ENCODE results near the gene MGARP. TPM values are rescaled to one million over a fixed set of nuclear protein-coding genes. Genes with fewer than 3 reads are reported as not detected.

Gene MGARP
- total RNA-seq, 2 donors from 2014 or later, result 0.53 to 1.3 TPM

DNA sequence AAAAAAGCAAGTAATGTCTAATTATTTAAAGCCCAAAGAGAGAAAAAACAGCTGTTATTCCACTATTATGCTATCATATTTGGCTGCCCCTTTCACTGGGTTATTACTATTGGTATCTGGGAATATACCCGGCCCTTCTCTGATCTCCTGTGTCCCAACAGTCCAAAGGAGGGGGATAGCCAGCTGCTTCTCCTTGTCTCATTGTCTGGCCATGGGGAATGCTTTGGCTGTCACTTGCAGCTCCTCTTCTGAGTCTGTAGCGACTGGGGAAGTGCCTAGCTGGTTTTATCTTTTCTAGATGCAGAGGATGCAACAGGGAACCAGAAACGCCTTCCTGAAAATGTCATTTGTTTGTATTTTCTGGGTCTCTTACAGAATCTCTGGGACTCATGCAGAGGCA is 33.9 kb downstream of the MGARP start:
- Mint-ChIP-seq H3K4me3 (no peak overlapping the region), H3K27me3 (ENCODE audit: insufficient read depth) (no peaks in the 10 kb centered on the region), H3K27ac (no peak overlapping the region), H3K4me1 (peaks cover 6% of the 10 kb centered on the region), H3K36me3 (ENCODE audit: low read depth) (no peaks in the 10 kb centered on the region), H3K9me3 (no peaks in the 10 kb centered on the region)
- TF ChIP-seq, protein P1, sequence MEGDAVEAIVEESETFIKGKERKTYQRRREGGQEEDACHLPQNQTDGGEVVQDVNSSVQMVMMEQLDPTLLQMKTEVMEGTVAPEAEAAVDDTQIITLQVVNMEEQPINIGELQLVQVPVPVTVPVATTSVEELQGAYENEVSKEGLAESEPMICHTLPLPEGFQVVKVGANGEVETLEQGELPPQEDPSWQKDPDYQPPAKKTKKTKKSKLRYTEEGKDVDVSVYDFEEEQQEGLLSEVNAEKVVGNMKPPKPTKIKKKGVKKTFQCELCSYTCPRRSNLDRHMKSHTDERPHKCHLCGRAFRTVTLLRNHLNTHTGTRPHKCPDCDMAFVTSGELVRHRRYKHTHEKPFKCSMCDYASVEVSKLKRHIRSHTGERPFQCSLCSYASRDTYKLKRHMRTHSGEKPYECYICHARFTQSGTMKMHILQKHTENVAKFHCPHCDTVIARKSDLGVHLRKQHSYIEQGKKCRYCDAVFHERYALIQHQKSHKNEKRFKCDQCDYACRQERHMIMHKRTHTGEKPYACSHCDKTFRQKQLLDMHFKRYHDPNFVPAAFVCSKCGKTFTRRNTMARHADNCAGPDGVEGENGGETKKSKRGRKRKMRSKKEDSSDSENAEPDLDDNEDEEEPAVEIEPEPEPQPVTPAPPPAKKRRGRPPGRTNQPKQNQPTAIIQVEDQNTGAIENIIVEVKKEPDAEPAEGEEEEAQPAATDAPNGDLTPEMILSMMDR (conservative IDR thresholded peaks at IDR 0.05), result no peak
- 77 to 84% methylated on average over 2 to 3 of the region's 3 CpGs for WGBS, 2 experiments (ENCODE audit: insufficient coverage in 1 of 2, insufficient read length in 1 of 2)
- no peak overlapping the region for H3K4me3 ChIP-seq (ENCODE audit: low read length)
- DNase-seq, result no peak
- no peak overlapping the region for H3K27ac ChIP-seq (ENCODE audit: low read depth, low read length)
- H3K9ac ChIP-seq (ENCODE audit: extremely low read depth, low read length, poor library complexity, severe bottlenecking), result no peak overlapping the region
- H3K36me3 ChIP-seq (ENCODE audit: control insufficient read depth, insufficient read depth, low read length), result no peaks in the 10 kb centered on the region
- no peaks in the 10 kb centered on the region for H3K9me3 ChIP-seq (ENCODE audit: control insufficient read depth, low read length)
- H3K27me3 ChIP-seq (ENCODE audit: control insufficient read depth, insufficient read depth, low read length, poor library complexity, severe bottlenecking), result no peaks in the 10 kb centered on the region
- H3K4me1 ChIP-seq (ENCODE audit: control insufficient read depth, insufficient read depth, low read length), result no peaks in the 10 kb centered on the region

DNA sequence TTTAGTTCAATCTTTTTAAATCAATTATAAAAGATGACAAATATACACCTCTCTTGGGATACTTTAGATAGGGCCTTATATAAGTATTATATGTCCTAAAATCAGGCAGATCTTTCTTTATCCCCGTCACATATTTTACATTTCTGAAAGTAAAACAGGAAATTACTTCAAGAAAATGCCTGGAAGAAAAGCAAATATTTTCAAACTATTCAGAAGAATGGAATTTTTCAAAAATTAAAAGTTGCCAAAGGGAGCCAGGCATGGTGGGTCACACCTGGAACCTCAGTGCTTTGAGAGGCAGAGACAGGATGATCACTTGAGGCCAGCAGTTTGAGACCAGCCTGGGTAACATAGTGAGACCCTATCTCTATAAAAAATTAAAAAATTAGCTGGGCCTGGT is 34.4 kb downstream of the MGARP start:
- whole genome bisulfite sequencing, 2 experiments (ENCODE audit: insufficient coverage in 1 of 2, insufficient read length in 1 of 2), result 89 to 100% methylated on average over 1 of the region's 1 CpG
- H3K4me1 ChIP-seq (ENCODE audit: control insufficient read depth, insufficient read depth, low read length), result no peaks in the 10 kb centered on the region
- H3K9me3 ChIP-seq (ENCODE audit: control insufficient read depth, low read length), result no peaks in the 10 kb centered on the region
- DNase-seq, result no peak
- Mint-ChIP-seq H3K4me1 (peaks cover 10% of the 10 kb centered on the region), H3K4me3 (no peak overlapping the region), H3K27ac (no peak overlapping the region), H3K9me3 (no peaks in the 10 kb centered on the region), H3K27me3 (ENCODE audit: insufficient read depth) (no peaks in the 10 kb centered on the region), H3K36me3 (ENCODE audit: low read depth) (no peaks in the 10 kb centered on the region)
- no peaks in the 10 kb centered on the region for H3K27me3 ChIP-seq (ENCODE audit: control insufficient read depth, insufficient read depth, low read length, poor library complexity, severe bottlenecking)
- no peak overlapping the region for H3K4me3 ChIP-seq (ENCODE audit: low read length)
- no peak overlapping the region for H3K27ac ChIP-seq (ENCODE audit: low read depth, low read length)
- H3K36me3 ChIP-seq (ENCODE audit: control insufficient read depth, insufficient read depth, low read length), result no peaks in the 10 kb centered on the region
- TF ChIP-seq, protein P1 (conservative IDR thresholded peaks at IDR 0.05), result no peak
- H3K9ac ChIP-seq (ENCODE audit: extremely low read depth, low read length, poor library complexity, severe bottlenecking), result no peak overlapping the region

DNA sequence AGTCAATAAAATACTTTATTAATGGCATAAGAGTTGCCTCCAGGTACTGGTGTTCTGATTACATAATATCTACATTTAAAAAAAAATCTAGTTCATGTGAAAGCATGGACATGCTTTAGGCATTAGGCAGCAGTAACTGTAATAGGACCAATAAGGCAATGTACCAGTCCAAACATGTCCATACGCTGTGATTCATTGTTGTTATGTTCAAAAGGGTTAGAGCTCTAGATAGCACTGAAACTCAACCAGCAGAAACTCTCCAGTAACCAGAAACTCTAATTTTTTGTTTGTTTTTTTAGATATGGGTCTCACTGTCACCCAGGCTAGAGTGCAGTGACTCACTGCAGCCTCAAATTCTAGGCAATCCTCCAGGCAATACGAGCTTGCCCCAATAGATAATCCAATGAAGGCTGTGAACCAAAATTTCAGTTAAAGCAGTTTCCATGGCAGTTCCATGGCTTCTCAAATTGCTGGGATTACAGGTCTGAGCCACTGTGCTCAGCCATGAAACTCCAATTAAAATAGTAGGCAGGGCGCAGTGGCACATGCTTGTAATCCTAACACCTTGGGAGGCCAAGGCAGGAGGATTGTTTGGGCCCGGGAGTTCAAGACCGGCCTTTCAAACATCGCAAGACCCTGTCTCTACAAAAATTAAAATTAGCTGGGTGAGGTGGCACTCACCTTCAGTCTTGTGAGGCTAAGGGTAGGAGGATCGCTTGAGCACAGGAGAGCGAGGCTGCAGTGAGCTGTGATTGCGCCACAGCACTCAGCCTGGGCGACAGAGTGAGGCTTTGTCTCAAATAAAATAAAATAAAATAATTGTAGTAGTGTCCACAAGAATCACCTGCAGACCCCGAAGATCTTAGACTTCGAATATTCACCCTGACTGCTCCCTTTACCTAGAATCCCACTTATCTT is 36.3 kb downstream of the MGARP start:
- TF ChIP-seq, protein P1 (conservative IDR thresholded peaks at IDR 0.05), result no peak
- H3K9me3 Mint-ChIP-seq, result peaks cover 11% of the 10 kb centered on the region
- DNase-seq, result no peak
- WGBS, 2 experiments (ENCODE audit: insufficient coverage in 1 of 2, insufficient read length in 1 of 2), result 94 to 99% methylated on average over 9 to 11 of the region's 12 CpGs
- H3K4me1 ChIP-seq (ENCODE audit: control insufficient read depth, insufficient read depth, low read length), result no peaks in the 10 kb centered on the region
- H3K9me3 ChIP-seq (ENCODE audit: control insufficient read depth, low read length), result peaks cover 9% of the 10 kb centered on the region
- no peak overlapping the region for H3K4me3 Mint-ChIP-seq
- no peak overlapping the region for H3K9ac ChIP-seq (ENCODE audit: extremely low read depth, low read length, poor library complexity, severe bottlenecking)
- H3K4me1 Mint-ChIP-seq, result peaks cover 14% of the 10 kb centered on the region
- no peaks in the 10 kb centered on the region for H3K36me3 ChIP-seq (ENCODE audit: control insufficient read depth, insufficient read depth, low read length)
- H3K36me3 Mint-ChIP-seq (ENCODE audit: low read depth), result no peaks in the 10 kb centered on the region
- no peaks in the 10 kb centered on the region for H3K27me3 ChIP-seq (ENCODE audit: control insufficient read depth, insufficient read depth, low read length, poor library complexity, severe bottlenecking)
- no peak overlapping the region for H3K4me3 ChIP-seq (ENCODE audit: low read length)
- no peak overlapping the region for H3K27ac Mint-ChIP-seq
- H3K27ac ChIP-seq (ENCODE audit: low read depth, low read length), result no peak overlapping the region
- no peaks in the 10 kb centered on the region for H3K27me3 Mint-ChIP-seq (ENCODE audit: insufficient read depth)
